Astrocyte of the spinal cord (primary cell): ENCODE results near the gene MZT2B.
"Not testable (repeated sequence)": the region's sequence is repeated elsewhere in the genome, so short reads cannot be mapped to it uniquely, and the experiment has no call there.

Experiments
- DNase-seq: peaks from one replicate; pipeline ENCODE4 v3.0.0; 2011; ENCODE audit warnings: low read depth, low spot score
- H3K4me3 ChIP-seq: 2 replicates; pipeline ENCODE4 v1.5.1; 2011; ENCODE audit warnings: low read depth, mild to moderate bottlenecking, low read length, moderate library complexity
- CTCF ChIP-seq: IDR thresholded peaks from 2 replicates; pipeline ENCODE4 v1.5.1; 2012; ENCODE audit warnings: low read depth, mild to moderate bottlenecking, low read length, inconsistent platforms
- in situ Hi-C: cut with HindIII; loops from 2 replicates; pipeline ENCODE4 v1.10.0; 2017; ENCODE audit warnings: low sequenced_read_pairs

The MZT2B gene

GRCh38 chr2:130154773-130155765, 27.0 kb upstream of the MZT2B start:
- TF ChIP-seq CTCF: no peak
- no peak for DNase-seq
- in situ Hi-C loops: no loop called here
- no peak overlapping the region for H3K4me3 ChIP-seq

DNA sequence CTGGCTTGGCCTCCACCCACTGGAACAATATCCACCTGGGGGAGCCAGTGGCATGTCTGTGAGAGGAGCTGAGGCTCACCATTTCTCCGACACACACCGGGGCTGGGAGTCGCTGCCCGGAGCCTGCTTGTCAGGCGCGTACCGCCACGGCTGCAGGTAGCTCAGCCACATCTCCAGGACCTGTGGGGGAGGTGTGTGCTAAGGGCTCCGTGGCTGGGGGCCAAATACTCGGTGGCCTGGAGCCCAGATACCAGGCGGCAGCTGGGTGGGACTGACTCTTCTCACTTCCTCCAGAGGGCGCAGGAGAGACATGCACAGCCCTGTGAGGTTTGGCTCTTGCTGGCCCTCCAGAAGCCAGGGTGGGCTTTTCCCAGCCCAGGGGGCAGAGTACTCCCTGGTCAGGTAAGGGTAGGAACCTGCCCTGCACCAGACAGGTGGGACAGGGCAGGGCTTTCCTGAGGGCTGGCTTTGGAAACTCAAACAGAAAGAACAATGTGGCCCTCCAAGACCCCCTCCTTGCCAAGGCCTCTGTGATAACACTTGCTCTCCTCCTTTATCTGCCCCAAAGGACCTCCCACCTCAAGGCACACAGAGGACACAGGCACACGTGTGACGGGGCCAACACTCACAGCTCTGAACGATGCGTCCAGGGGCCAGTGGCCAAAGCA, 26.0 kb upstream of the MZT2B start:
- H3K4me3 ChIP-seq, in situ Hi-C loops: not testable (repeated sequence)
- peak; percentile 35 for DNase-seq
- TF ChIP-seq CTCF: peak; percentile 68

- in situ Hi-C loops: no loop called here
- no peak for DNase-seq
- TF ChIP-seq CTCF: no peak
These were observed 25.4 kb upstream of the MZT2B start for GRCh38 chr2:130156624-130157004.

DNA sequence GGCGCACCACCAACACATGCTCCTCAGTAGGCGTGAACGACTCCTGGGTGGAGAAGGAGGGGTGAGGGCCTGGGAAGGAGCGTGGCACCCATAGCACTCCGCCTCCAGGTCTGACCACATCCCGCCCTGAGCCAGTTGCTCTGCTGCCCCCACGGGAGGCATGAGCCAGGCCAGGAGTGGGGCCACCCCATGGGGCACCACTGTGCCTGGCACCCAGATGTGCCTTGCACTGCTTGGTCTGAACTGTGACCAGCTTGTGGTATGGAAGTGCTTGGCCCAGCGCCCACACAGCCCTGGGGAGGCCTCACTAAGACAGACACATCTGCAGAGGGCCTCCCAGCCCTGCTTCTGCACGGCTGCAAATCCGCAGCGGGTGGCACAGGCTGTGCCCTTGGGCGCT, 24.7 kb upstream of the MZT2B start:
- in situ Hi-C loops, DNase-seq, H3K4me3 ChIP-seq: not testable (repeated sequence)

More at GRCh38 chr2:130156624-130157004, 25.4 kb upstream of the MZT2B start:
- no peak overlapping the region for H3K4me3 ChIP-seq

- in situ Hi-C loops, DNase-seq, H3K4me3 ChIP-seq: not testable (repeated sequence)
These were observed 24.1 kb upstream of the MZT2B start for GRCh38 chr2:130157825-130158514.

DNA sequence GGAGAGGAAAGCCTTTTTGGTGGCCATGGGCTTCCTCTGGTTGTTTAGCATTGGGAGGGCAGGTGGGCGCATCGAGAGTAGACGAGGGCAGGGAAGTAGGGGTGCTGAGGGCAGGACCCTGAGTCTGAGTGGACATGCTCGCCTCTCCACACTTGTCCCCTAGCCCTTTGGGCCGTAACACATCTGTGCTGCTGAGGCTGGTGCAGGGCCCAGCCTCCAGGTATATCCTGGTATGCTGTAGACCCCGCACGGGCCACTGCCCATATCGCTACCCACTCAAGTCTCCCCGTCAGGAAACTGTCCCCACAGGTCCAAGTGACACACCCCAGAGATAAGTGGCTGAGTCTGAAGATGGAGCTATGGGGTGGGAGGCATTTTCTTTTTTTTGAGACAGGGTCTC, 23.4 kb upstream of the MZT2B start:
- no peak for TF ChIP-seq CTCF
- in situ Hi-C loops: no loop called here
- DNase-seq: no peak
- no peak overlapping the region for H3K4me3 ChIP-seq

GRCh38 chr2:130159376-130159775, 22.7 kb upstream of the MZT2B start:
- DNase-seq, in situ Hi-C loops, H3K4me3 ChIP-seq: not testable (repeated sequence)

- no peak for TF ChIP-seq CTCF
- DNase-seq: no peak
- in situ Hi-C loops: no loop called here
- H3K4me3 ChIP-seq: no peak overlapping the region
These were observed 21.9 kb upstream of the MZT2B start for GRCh38 chr2:130160131-130160530.

DNA sequence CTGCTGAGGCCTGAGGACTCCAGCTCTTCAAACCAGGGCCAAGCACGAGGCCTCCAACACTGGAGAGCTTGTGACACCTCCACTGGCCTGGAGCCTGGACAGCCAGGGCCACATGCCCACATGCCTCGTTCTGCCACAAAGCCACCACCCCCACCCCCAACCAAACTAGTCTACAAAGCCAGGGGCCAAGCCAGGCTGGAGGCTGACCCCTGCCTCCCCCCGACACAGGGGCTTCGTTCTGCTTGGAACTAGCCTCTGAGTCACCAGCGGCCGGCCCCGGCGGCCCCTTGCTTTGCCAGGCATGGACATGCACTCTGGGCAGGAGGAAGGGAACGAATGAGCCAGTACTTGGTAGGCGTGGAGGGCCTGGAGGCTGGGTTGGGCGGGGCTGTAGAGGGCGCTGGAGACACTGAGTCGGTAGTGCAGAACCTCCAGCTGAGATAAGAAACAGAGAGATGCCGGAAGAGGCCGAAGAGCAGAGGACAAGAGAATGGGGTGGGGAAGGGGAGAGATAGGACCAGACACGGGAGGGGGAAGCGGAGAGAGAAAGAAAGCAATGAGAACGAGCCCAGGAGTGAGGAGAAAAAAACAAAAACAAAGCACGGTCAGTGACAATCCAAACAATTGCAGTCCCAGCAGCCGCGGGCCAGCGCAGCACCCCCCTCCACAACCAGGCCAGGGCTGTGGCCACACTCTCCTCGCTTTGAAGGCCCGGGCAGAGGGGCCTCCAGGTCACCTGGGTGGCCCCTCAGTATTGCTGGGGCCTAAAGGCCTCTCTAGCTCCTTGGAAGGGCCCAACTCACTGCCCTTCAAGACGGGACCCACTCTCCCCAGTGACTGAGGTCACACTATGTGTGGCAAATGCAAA, 21.0 kb upstream of the MZT2B start:
- H3K4me3 ChIP-seq, DNase-seq, in situ Hi-C loops: not testable (repeated sequence)

- in situ Hi-C loops, DNase-seq, H3K4me3 ChIP-seq: not testable (repeated sequence)
These were observed 19.6 kb upstream of the MZT2B start for GRCh38 chr2:130162486-130162885.
